ENCODE measurements around the gene BLACAT1.

The BLACAT1 gene

GRCh38 chr1:205455581-205456382 lies at the start of gene BLACAT1:
TSS of gene BLACAT1 (minus strand) at chr1:205456045.
- Mint-ChIP-seq H3K9me3 (no peaks in the 10 kb centered on the region), H3K27ac (no peak within 1 kb of the TSS), H3K4me1 (peaks cover 26% of the 10 kb centered on the region), H3K4me3 (peak within 1 kb of the TSS; percentile 74), H3K36me3 (no peaks in the 10 kb centered on the region)
- ATAC-seq = no peak
- DNase-seq (ENCODE audit: low spot score in 2 of 2) = no peak

- ATAC-seq = no peak
- H3K4me1 Mint-ChIP-seq = peaks cover 18% of the 10 kb centered on the region
Measured at GRCh38 chr1:205505076-205505729, 49.4 kb upstream of the BLACAT1 start.

GRCh38 chr1:205504311-205505075 lies 48.6 kb upstream of the BLACAT1 start, which contains the start of gene CDK18:
TSS of gene CDK18 (plus strand) at chr1:205504669. CDS start at chr1:205523168, 18,499 bp downstream.
- Mint-ChIP-seq H3K4me1 (peaks cover 14% of the 10 kb centered on the region), H3K27ac (peak within 1 kb of the TSS; percentile 74), H3K4me3 (peak within 1 kb of the TSS; percentile 72), H3K9me3 (no peaks in the 10 kb centered on the region), H3K36me3 (no peaks in the 10 kb centered on the region)
- DNase-seq (ENCODE audit: low spot score in 2 of 2) (peak; percentile 21 to 60), ATAC-seq (peak; percentile 68)

More at GRCh38 chr1:205505076-205505729, 49.4 kb upstream of the BLACAT1 start:
- H3K27ac Mint-ChIP-seq = peak overlapping the region; percentile 74
- DNase-seq (ENCODE audit: low spot score in 2 of 2) = no peak
- H3K4me3 Mint-ChIP-seq = peak overlapping the region; percentile 72
- no peaks in the 10 kb centered on the region for H3K36me3 Mint-ChIP-seq
- no peaks in the 10 kb centered on the region for H3K9me3 Mint-ChIP-seq

- Mint-ChIP-seq H3K4me3 (no peak overlapping the region), H3K9me3 (no peaks in the 10 kb centered on the region), H3K27ac (no peak overlapping the region), H3K36me3 (no peaks in the 10 kb centered on the region), H3K4me1 (peaks cover 14% of the 10 kb centered on the region)
- DNase-seq (ENCODE audit: low spot score in 2 of 2) (no peak), ATAC-seq (no peak)
Measured at GRCh38 chr1:205502992-205503391, 47.1 kb upstream of the BLACAT1 start.

GRCh38 chr1:205502111-205502810 lies 46.4 kb upstream of the BLACAT1 start:
- no peaks in the 10 kb centered on the region for H3K9me3 Mint-ChIP-seq
- ATAC-seq = no peak
- H3K36me3 Mint-ChIP-seq = no peaks in the 10 kb centered on the region
- no peak overlapping the region for H3K27ac Mint-ChIP-seq
- peaks cover 14% of the 10 kb centered on the region for H3K4me1 Mint-ChIP-seq
- H3K4me3 Mint-ChIP-seq = no peak overlapping the region
- no peak for DNase-seq (ENCODE audit: low spot score in 2 of 2)

- Mint-ChIP-seq H3K4me3 (no peak overlapping the region), H3K27ac (no peak overlapping the region), H3K9me3 (no peaks in the 10 kb centered on the region), H3K4me1 (peaks cover 14% of the 10 kb centered on the region), H3K36me3 (no peaks in the 10 kb centered on the region)
- DNase-seq (ENCODE audit: low spot score in 2 of 2) = no peak
- no peak for ATAC-seq
Measured at GRCh38 chr1:205500240-205501233, 44.7 kb upstream of the BLACAT1 start.

GRCh38 chr1:205499789-205500188 lies 43.9 kb upstream of the BLACAT1 start:
- ATAC-seq = no peak
- Mint-ChIP-seq H3K36me3 (no peaks in the 10 kb centered on the region), H3K27ac (no peak overlapping the region), H3K9me3 (no peaks in the 10 kb centered on the region), H3K4me3 (no peak overlapping the region), H3K4me1 (peaks cover 8% of the 10 kb centered on the region)
- no peak for DNase-seq (ENCODE audit: low spot score in 2 of 2)

GRCh38 chr1:205497351-205497750 lies 41.5 kb upstream of the BLACAT1 start:
- ATAC-seq (no peak), DNase-seq (ENCODE audit: low spot score in 2 of 2) (no peak)
- Mint-ChIP-seq H3K27ac (no peak overlapping the region), H3K9me3 (no peaks in the 10 kb centered on the region), H3K4me1 (peaks cover 10% of the 10 kb centered on the region), H3K36me3 (no peaks in the 10 kb centered on the region), H3K4me3 (no peak overlapping the region)

- H3K27ac Mint-ChIP-seq = no peak overlapping the region
- DNase-seq (ENCODE audit: low spot score in 2 of 2) = no peak
- no peak for ATAC-seq
Measured at GRCh38 chr1:205496661-205497060, 40.8 kb upstream of the BLACAT1 start.

GRCh38 chr1:205495237-205495823 lies 39.5 kb upstream of the BLACAT1 start:
- Mint-ChIP-seq H3K9me3 (no peaks in the 10 kb centered on the region), H3K4me3 (no peak overlapping the region), H3K4me1 (peaks cover 10% of the 10 kb centered on the region), H3K27ac (peak overlapping the region; percentile 12), H3K36me3 (no peaks in the 10 kb centered on the region)
- ATAC-seq (no peak), DNase-seq (ENCODE audit: low spot score in 2 of 2) (no peak)

More at GRCh38 chr1:205496661-205497060, 40.8 kb upstream of the BLACAT1 start:
- Mint-ChIP-seq H3K9me3 (no peaks in the 10 kb centered on the region), H3K4me3 (no peak overlapping the region), H3K36me3 (no peaks in the 10 kb centered on the region), H3K4me1 (peaks cover 10% of the 10 kb centered on the region)

GRCh38 chr1:205494115-205494514 lies 38.3 kb upstream of the BLACAT1 start:
- H3K27ac Mint-ChIP-seq = no peak overlapping the region
- H3K4me3 Mint-ChIP-seq = no peak overlapping the region
- H3K4me1 Mint-ChIP-seq = peaks cover 10% of the 10 kb centered on the region
- ATAC-seq (no peak), DNase-seq (ENCODE audit: low spot score in 2 of 2) (no peak)
- H3K36me3 Mint-ChIP-seq = no peaks in the 10 kb centered on the region
- no peaks in the 10 kb centered on the region for H3K9me3 Mint-ChIP-seq

GRCh38 chr1:205493241-205494085 lies 37.6 kb upstream of the BLACAT1 start:
- no peak overlapping the region for H3K27ac Mint-ChIP-seq
- peaks cover 10% of the 10 kb centered on the region for H3K4me1 Mint-ChIP-seq
- H3K9me3 Mint-ChIP-seq = no peaks in the 10 kb centered on the region
- DNase-seq (ENCODE audit: low spot score in 2 of 2) (no peak), ATAC-seq (peak; percentile 87)
- no peaks in the 10 kb centered on the region for H3K36me3 Mint-ChIP-seq
- no peak overlapping the region for H3K4me3 Mint-ChIP-seq

- Mint-ChIP-seq H3K27ac (no peak overlapping the region), H3K9me3 (no peaks in the 10 kb centered on the region), H3K4me3 (no peak overlapping the region), H3K36me3 (no peaks in the 10 kb centered on the region), H3K4me1 (peaks cover 16% of the 10 kb centered on the region)
- ATAC-seq (no peak), DNase-seq (ENCODE audit: low spot score in 2 of 2) (no peak)
Measured at GRCh38 chr1:205492774-205493173, 36.9 kb upstream of the BLACAT1 start.
